Measurements from ENCODE around the gene GTPBP10.

Gene GTPBP10

GRCh38 chr7:90346336-90347125 is at the start of gene GTPBP10:
Gene GTPBP10 (plus strand): TSS chr7:90346716. CDS start chr7:90346742, 26 bp downstream.
- POLR2A ChIA-PET, result no interaction called here
- TF ChIP-seq CTCF (IDR thresholded peaks at IDR 0.05; ENCODE audit: control extremely low read depth, extremely low read depth, low read depth, missing control alignments), result peak; percentile 85
- DNase-seq (ENCODE audit: extremely low spot score), result peak; percentile 93
- CTCF ChIA-PET, result interaction anchor here (0.7 to 1.9 kb wide), 12 partner anchors 8 to 194 kb away, joined by 3 to 11 read pairs (median 4); partner anchors contain the start of gene CLDN12

GRCh38 chr7:90298145-90299038 is 48.1 kb upstream of the GTPBP10 start:
- POLR2A ChIA-PET, result no interaction called here
- CTCF ChIA-PET, result interaction anchor here (0.7 to 2.2 kb wide), 11 partner anchors 10 to 144 kb away, joined by 3 to 12 read pairs (median 4); partner anchors contain the start of gene STEAP1

GRCh38 chr7:90303241-90303640 is 43.3 kb upstream of the GTPBP10 start:
- ChIA-PET POLR2A (no interaction called here), CTCF (interaction anchor here (1.6 kb wide), 1 partner anchor 125 kb away, joined by 3 read pairs; no protein-coding TSS in a partner anchor)
- TF ChIP-seq CTCF (IDR thresholded peaks at IDR 0.05; ENCODE audit: control extremely low read depth, extremely low read depth, low read depth, missing control alignments), result no peak
- DNase-seq (ENCODE audit: extremely low spot score), result no peak

More at GRCh38 chr7:90298145-90299038, 48.1 kb upstream of the GTPBP10 start:
- peak; percentile 71 for TF ChIP-seq CTCF (IDR thresholded peaks at IDR 0.05; ENCODE audit: control extremely low read depth, extremely low read depth, low read depth, missing control alignments)
- peak; percentile 28 for DNase-seq (ENCODE audit: extremely low spot score)

- DNase-seq (ENCODE audit: extremely low spot score), result no peak
- TF ChIP-seq CTCF (IDR thresholded peaks at IDR 0.05; ENCODE audit: control extremely low read depth, extremely low read depth, low read depth, missing control alignments), result no peak
- ChIA-PET CTCF (interaction anchor here (0.9 to 1.2 kb wide), 3 partner anchors 12 to 106 kb away, joined by 3 read pairs; no protein-coding TSS in a partner anchor), POLR2A (no interaction called here)
These were observed 36.6 kb upstream of the GTPBP10 start for GRCh38 chr7:90309872-90310271.

- no peak for TF ChIP-seq CTCF (IDR thresholded peaks at IDR 0.05; ENCODE audit: control extremely low read depth, extremely low read depth, low read depth, missing control alignments)
- ChIA-PET CTCF (interaction anchor here (0.9 to 4.0 kb wide), 6 partner anchors 20 to 159 kb away, joined by 3 to 48 read pairs (median 7); no protein-coding TSS in a partner anchor), POLR2A (no interaction called here)
- no peak for DNase-seq (ENCODE audit: extremely low spot score)
These were observed 35.3 kb upstream of the GTPBP10 start for GRCh38 chr7:90311175-90311574.

GRCh38 chr7:90312745-90313144 is 33.8 kb upstream of the GTPBP10 start:
- DNase-seq (ENCODE audit: extremely low spot score), result no peak
- POLR2A ChIA-PET, result no interaction called here
- CTCF ChIA-PET, result interaction anchor here (0.7 to 4.0 kb wide), 11 partner anchors 9 to 159 kb away, joined by 3 to 48 read pairs (median 6); partner anchors contain the start of genes FAM237B, GTPBP10 and STEAP1
- peak; percentile 17 for TF ChIP-seq CTCF (IDR thresholded peaks at IDR 0.05; ENCODE audit: control extremely low read depth, extremely low read depth, low read depth, missing control alignments)
